ENCODE data around the gene FBLN5. TPM values are rescaled to one million over a fixed set of nuclear protein-coding genes. Genes with fewer than 3 reads are reported as not detected.

Gene FBLN5
- total RNA-seq, 3 donors from 2014 or later, result 81.8 to 171 (median 83.2) TPM

GRCh38 chr14:91927191-91927590 lies 20.3 kb downstream of the FBLN5 start:
- DNase-seq (ENCODE audit: low spot score in 2 of 2), result no peak
- Histone ChIP-seq H3K4me3 (no peak overlapping the region), H3K9me3 (no peaks in the 10 kb centered on the region), H3K36me3 (no peaks in the 10 kb centered on the region), H3K27ac (no peak overlapping the region), H3K4me1 (no peaks in the 10 kb centered on the region), H3K27me3 (no peaks in the 10 kb centered on the region)
- TF ChIP-seq, protein P1, sequence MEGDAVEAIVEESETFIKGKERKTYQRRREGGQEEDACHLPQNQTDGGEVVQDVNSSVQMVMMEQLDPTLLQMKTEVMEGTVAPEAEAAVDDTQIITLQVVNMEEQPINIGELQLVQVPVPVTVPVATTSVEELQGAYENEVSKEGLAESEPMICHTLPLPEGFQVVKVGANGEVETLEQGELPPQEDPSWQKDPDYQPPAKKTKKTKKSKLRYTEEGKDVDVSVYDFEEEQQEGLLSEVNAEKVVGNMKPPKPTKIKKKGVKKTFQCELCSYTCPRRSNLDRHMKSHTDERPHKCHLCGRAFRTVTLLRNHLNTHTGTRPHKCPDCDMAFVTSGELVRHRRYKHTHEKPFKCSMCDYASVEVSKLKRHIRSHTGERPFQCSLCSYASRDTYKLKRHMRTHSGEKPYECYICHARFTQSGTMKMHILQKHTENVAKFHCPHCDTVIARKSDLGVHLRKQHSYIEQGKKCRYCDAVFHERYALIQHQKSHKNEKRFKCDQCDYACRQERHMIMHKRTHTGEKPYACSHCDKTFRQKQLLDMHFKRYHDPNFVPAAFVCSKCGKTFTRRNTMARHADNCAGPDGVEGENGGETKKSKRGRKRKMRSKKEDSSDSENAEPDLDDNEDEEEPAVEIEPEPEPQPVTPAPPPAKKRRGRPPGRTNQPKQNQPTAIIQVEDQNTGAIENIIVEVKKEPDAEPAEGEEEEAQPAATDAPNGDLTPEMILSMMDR (IDR thresholded peaks at IDR 0.05), result no peak
- TF ChIP-seq POLR2AphosphoS5 (IDR thresholded peaks at IDR 0.05) (no peak), POLR2A (IDR thresholded peaks at IDR 0.05) (no peak)
- intact Hi-C loops (cut with DNase I; ENCODE audit: low total_unique reads), result no loop called here

- Histone ChIP-seq H3K4me3 (no peak overlapping the region), H3K27ac (peak overlapping the region in 1 of 2 donors; percentile 57), H3K27me3 (no peaks in the 10 kb centered on the region), H3K36me3 (no peaks in the 10 kb centered on the region), H3K4me1 (no peaks in the 10 kb centered on the region), H3K9me3 (no peaks in the 10 kb centered on the region)
- DNase-seq (ENCODE audit: low spot score in 2 of 2), result no peak
- intact Hi-C loops (cut with DNase I; ENCODE audit: low total_unique reads), result no loop called here
- TF ChIP-seq, protein P1 (IDR thresholded peaks at IDR 0.05), result no peak
Observed at GRCh38 chr14:91926131-91926890, 21.2 kb downstream of the FBLN5 start.

- no peak overlapping the region for H3K4me3 ChIP-seq
- H3K27me3 ChIP-seq, result no peaks in the 10 kb centered on the region
- TF ChIP-seq, protein P1 (IDR thresholded peaks at IDR 0.05), result no peak
- TF ChIP-seq POLR2A (IDR thresholded peaks at IDR 0.05), result no peak
- TF ChIP-seq POLR2AphosphoS5 (IDR thresholded peaks at IDR 0.05), result no peak
- no peaks in the 10 kb centered on the region for H3K4me1 ChIP-seq
- H3K36me3 ChIP-seq, result no peaks in the 10 kb centered on the region
- H3K9me3 ChIP-seq, result no peaks in the 10 kb centered on the region
- intact Hi-C loops (cut with DNase I; ENCODE audit: low total_unique reads), result no loop called here
- H3K27ac ChIP-seq, result peak overlapping the region; percentile 56 to 57
- no peak for DNase-seq (ENCODE audit: low spot score in 2 of 2)
Observed at GRCh38 chr14:91925727-91926121, 21.8 kb downstream of the FBLN5 start.

GRCh38 chr14:91925001-91925726 lies 22.3 kb downstream of the FBLN5 start:
- intact Hi-C loops (cut with DNase I; ENCODE audit: low total_unique reads), result no loop called here
- H3K4me1 ChIP-seq, result no peaks in the 10 kb centered on the region
- H3K36me3 ChIP-seq, result no peaks in the 10 kb centered on the region
- DNase-seq (ENCODE audit: low spot score in 2 of 2), result no peak
- TF ChIP-seq POLR2AphosphoS5 (IDR thresholded peaks at IDR 0.05) (no peak), POLR2A (IDR thresholded peaks at IDR 0.05) (no peak)
- TF ChIP-seq, protein P1 (IDR thresholded peaks at IDR 0.05), result no peak
- H3K4me3 ChIP-seq, result no peak overlapping the region
- peak overlapping the region; percentile 56 to 57 for H3K27ac ChIP-seq
- H3K27me3 ChIP-seq, result no peaks in the 10 kb centered on the region
- H3K9me3 ChIP-seq, result no peaks in the 10 kb centered on the region

DNA sequence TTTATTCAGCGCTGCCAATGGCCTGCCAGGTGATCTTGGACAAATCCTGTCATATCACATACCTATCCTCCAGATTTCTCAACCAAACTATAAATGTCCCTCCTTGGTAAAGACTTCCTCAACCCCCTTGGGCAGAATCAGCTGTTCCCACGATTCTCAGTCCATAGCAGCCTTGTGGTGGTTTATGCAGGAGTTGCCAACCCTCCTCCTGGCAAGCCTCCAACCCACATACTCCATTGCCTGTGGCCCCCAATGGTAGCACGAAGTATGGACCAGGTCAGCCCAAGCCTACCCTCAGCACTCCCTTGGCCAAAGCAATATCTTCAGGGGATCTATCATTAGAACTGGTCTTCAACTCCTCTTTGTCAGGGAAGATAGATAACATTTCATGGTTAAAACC lies 27.0 kb downstream of the FBLN5 start:
- peak overlapping the region; percentile 74 to 84 for H3K27ac ChIP-seq
- no peak overlapping the region for H3K4me3 ChIP-seq
- TF ChIP-seq POLR2AphosphoS5 (IDR thresholded peaks at IDR 0.05) (no peak), POLR2A (IDR thresholded peaks at IDR 0.05) (no peak)
- TF ChIP-seq, protein P1 (IDR thresholded peaks at IDR 0.05), result no peak
- H3K4me1 ChIP-seq, result peaks cover 0 to 6% of the 10 kb centered on the region in 2 donors
- intact Hi-C loops (cut with DNase I; ENCODE audit: low total_unique reads), result no loop called here
- no peak for DNase-seq (ENCODE audit: low spot score in 2 of 2)
- no peaks in the 10 kb centered on the region for H3K36me3 ChIP-seq
- no peaks in the 10 kb centered on the region for H3K27me3 ChIP-seq
- H3K9me3 ChIP-seq, result no peaks in the 10 kb centered on the region

Data from breast epithelium (tissue), 4 donors.